H1 (cell line): Measurements from ENCODE around the gene UBIAD1. TPM values are rescaled to one million over a fixed set of nuclear protein-coding genes. Genes with fewer than 3 reads are reported as not detected.

Experiments
- CTCF ChIA-PET: fragments of 300-600 bp; sonication (Branson Sonifier 250); formaldehyde crosslinking; loops from one replicate; lab custom pipeline; 2021; ENCODE audit not compliant: partially characterized antibody; lab: Charles Lee
- POLR2A ChIA-PET: fragments of 300-600 bp; sonication (Branson Sonifier 250); formaldehyde crosslinking; loops from one replicate; lab custom pipeline; 2021; ENCODE audit warnings: inconsistent platforms; ENCODE audit not compliant: partially characterized antibody; lab: Charles Lee
- DNase-seq, 2 experiments: peaks; one replicate each; pipeline versions ENCODE4 v3.0.0 to v3.0.0-alpha.2; 2010 to 2022; ENCODE audit warnings: low spot score in 2 of 2, low read depth in 1 of 2, mixed read lengths in 1 of 2
- FAIRE-seq: peaks from 2 replicates; lab custom pipeline; 2011; peaks lifted over from hg19 to GRCh38; lab: Jason Lieb, UNC
- H2AFZ ChIP-seq: 2 replicates; pipeline ENCODE4 v1.8.1; 2012; ENCODE audit warnings: low read length, inconsistent platforms
- H2AK5ac ChIP-seq: 2 replicates; pipeline ENCODE4 v1.6.1; 2013; ENCODE audit warnings: low read depth, low read length
- H2BK120ac ChIP-seq: replicated peaks from 2 replicates; pipeline ENCODE3; 2013; ENCODE audit warnings: low read depth, low read length, inconsistent platforms
- H2BK12ac ChIP-seq: 2 replicates; pipeline ENCODE4 v1.6.1; 2013; ENCODE audit warnings: low read depth, low read length
- H2BK15ac ChIP-seq: 2 replicates; pipeline ENCODE4 v1.6.1; 2013; ENCODE audit warnings: low read length
- H2BK20ac ChIP-seq: 2 replicates; pipeline ENCODE4 v1.6.1; 2013; ENCODE audit warnings: low read length
- H2BK5ac ChIP-seq: 2 replicates; pipeline ENCODE4 v1.6.1; 2013; ENCODE audit warnings: low read depth, low read length
- H3K14ac ChIP-seq: 2 replicates; pipeline ENCODE4 v1.6.1; 2013; ENCODE audit warnings: inconsistent platforms; ENCODE audit not compliant: insufficient read length
- H3K18ac ChIP-seq: 2 replicates; pipeline ENCODE4 v1.6.1; 2013; ENCODE audit warnings: low read length; ENCODE audit errors: extremely low read depth
- H3K23ac ChIP-seq: 2 replicates; pipeline ENCODE4 v1.6.1; 2013; ENCODE audit warnings: inconsistent platforms; ENCODE audit not compliant: insufficient read length
- H3K23me2 ChIP-seq: 2 replicates; pipeline ENCODE4 v1.6.1; 2013; ENCODE audit warnings: low read depth, low read length
- H3K27ac ChIP-seq: 2 replicates; pipeline ENCODE4 v1.6.1; 2011; ENCODE audit warnings: low read depth, low read length, inconsistent platforms
- H3K27me3 ChIP-seq, 4 experiments: replicated peaks in 1 of 4; 1 replicate in 1 of 4; 2 replicates in 3 of 4; pipeline versions ENCODE4 v1.6.1 to v1.8.1; 2011 to 2013; ENCODE audit warnings: low read length in 3 of 4, mild to moderate bottlenecking in 3 of 4, inconsistent platforms in 2 of 4, mixed read lengths in 2 of 4, moderate library complexity in 1 of 4; ENCODE audit not compliant: control insufficient read depth in 3 of 4, insufficient read depth in 3 of 4; ENCODE audit errors: extremely low read depth in 1 of 4
- H3K36me3 ChIP-seq, 4 experiments: 2 replicates each; pipeline versions ENCODE4 v1.6.1 to v1.8.1; 2011 to 2013; ENCODE audit warnings: mild to moderate bottlenecking in 4 of 4, low read length in 3 of 4, moderate library complexity in 2 of 4, control low read depth in 1 of 4, inconsistent platforms in 1 of 4; ENCODE audit not compliant: insufficient read depth in 4 of 4, control insufficient read depth in 2 of 4
- H3K4ac ChIP-seq: replicated peaks from 2 replicates; pipeline ENCODE3; 2013; ENCODE audit warnings: low read length, low read depth, mixed read lengths, inconsistent platforms; ENCODE audit not compliant: insufficient read length
- H3K4me1 ChIP-seq, 4 experiments: replicated peaks in 1 of 4; 1 replicate in 1 of 4; 2 replicates in 3 of 4; pipeline versions ENCODE4 v1.6.1 to v1.8.1; 2011 to 2013; ENCODE audit warnings: low read length in 3 of 4, inconsistent platforms in 2 of 4, mixed read lengths in 1 of 4; ENCODE audit not compliant: insufficient read depth in 4 of 4, control insufficient read depth in 3 of 4
- H3K4me2 ChIP-seq, 2 experiments: 2 replicates each; pipeline versions ENCODE4 v1.6.1 to v1.8.1; 2011 to 2013; ENCODE audit warnings: low read depth in 2 of 2, low read length in 2 of 2, control low read depth in 1 of 2, inconsistent platforms in 1 of 2, mild to moderate bottlenecking in 1 of 2; ENCODE audit not compliant: insufficient read depth in 1 of 2
- H3K4me3 ChIP-seq, 4 experiments: fragments of 200-600, 300-600 bp in 1 of 4; sonication (generic), shearing (Covaris generic), sonication (Bioruptor Twin) in 1 of 4; 2 replicates each; pipeline versions ENCODE4 v1.5.1 to v1.8.1; 2011 to 2016; ENCODE audit warnings: low read length in 4 of 4, low read depth in 3 of 4, control low read depth in 2 of 4, inconsistent platforms in 2 of 4, mild to moderate bottlenecking in 2 of 4, mixed read lengths in 1 of 4, moderate library complexity in 1 of 4; ENCODE audit not compliant: insufficient read depth in 2 of 4; ENCODE audit errors: extremely low read depth in 1 of 4
- H3K56ac ChIP-seq: replicated peaks from 2 replicates; pipeline ENCODE3; 2013; ENCODE audit warnings: low read depth, mild to moderate bottlenecking, mixed read lengths, low read length, inconsistent platforms; ENCODE audit not compliant: insufficient read length
- H3K79me1 ChIP-seq: 2 replicates; pipeline ENCODE4 v1.6.1; 2013; ENCODE audit warnings: low read depth, low read length, control low read depth
- H3K79me2 ChIP-seq, 2 experiments: 2 replicates each; pipeline versions ENCODE4 v1.6.1 to v1.8.1; 2012 to 2013; ENCODE audit warnings: low read length in 2 of 2, mild to moderate bottlenecking in 2 of 2, inconsistent platforms in 1 of 2; ENCODE audit not compliant: insufficient read depth in 2 of 2, control insufficient read depth in 1 of 2
- H3K9ac ChIP-seq, 4 experiments: replicated peaks in 1 of 4; 1 replicate in 1 of 4; 2 replicates in 3 of 4; pipeline versions ENCODE4 v1.6.1 to v1.8.1; 2011 to 2013; ENCODE audit warnings: low read depth in 3 of 4, low read length in 3 of 4, control low read depth in 2 of 4, mild to moderate bottlenecking in 2 of 4, moderate library complexity in 2 of 4, inconsistent platforms in 1 of 4; ENCODE audit errors: extremely low read depth in 1 of 4
- H3K9me3 ChIP-seq, 2 experiments: 2 replicates each; pipeline versions ENCODE4 v1.6.1 to v1.8.1; 2012 to 2013; ENCODE audit warnings: mild to moderate bottlenecking in 2 of 2, moderate library complexity in 2 of 2, control low read depth in 1 of 2, inconsistent platforms in 1 of 2, low read depth in 1 of 2, low read length in 1 of 2, mixed read lengths in 1 of 2; ENCODE audit not compliant: insufficient read depth in 2 of 2
- H4K20me1 ChIP-seq, 2 experiments: replicated peaks in 1 of 2; 2 replicates each; pipeline versions ENCODE3 to v1.8.1; 2011 to 2013; ENCODE audit warnings: inconsistent platforms in 2 of 2, low read length in 2 of 2, mild to moderate bottlenecking in 1 of 2; ENCODE audit not compliant: insufficient read depth in 2 of 2, control insufficient read depth in 1 of 2
- H4K5ac ChIP-seq: 2 replicates; pipeline ENCODE4 v1.6.1; 2013; ENCODE audit warnings: low read length, low read depth, mixed read lengths, inconsistent platforms; ENCODE audit not compliant: insufficient read length
- H4K8ac ChIP-seq: 2 replicates; pipeline ENCODE4 v1.8.0; 2013; ENCODE audit warnings: mild to moderate bottlenecking, moderate library complexity, low read length, inconsistent platforms; ENCODE audit not compliant: insufficient read depth; ENCODE audit errors: extremely low read depth
- H4K91ac ChIP-seq: replicated peaks from 2 replicates; pipeline ENCODE3; 2013; ENCODE audit warnings: low read length, mixed read lengths, inconsistent platforms; ENCODE audit not compliant: insufficient read length
- ASH2L ChIP-seq: fragments of 200-600, 300-600 bp; sonication (generic); IDR thresholded peaks from one replicate; pipeline ENCODE4 v1.7.1; 2017; ENCODE audit warnings: low read length
- CBX5 ChIP-seq: fragments of 300-800, 300-1000 bp; sonication (generic); IDR thresholded peaks from 2 replicates; pipeline ENCODE4 v1.7.1; 2016; ENCODE audit warnings: antibody characterized with exemption, low read length, low read depth
- CBX8 ChIP-seq: fragments of 300-800, 300-1000 bp; sonication (generic); IDR thresholded peaks from 2 replicates; pipeline ENCODE4 v1.7.1; 2016; ENCODE audit warnings: low read depth, low read length, borderline replicate concordance
- CREB1 ChIP-seq: IDR thresholded peaks from 2 replicates; pipeline ENCODE4 v1.6.1; 2012; ENCODE audit warnings: inconsistent platforms
- E2F6 ChIP-seq: IDR thresholded peaks from 2 replicates; pipeline ENCODE4 v1.6.1; 2012; ENCODE audit warnings: inconsistent platforms
- NANOG ChIP-seq: IDR thresholded peaks from 2 replicates; pipeline ENCODE4 v1.6.1; 2011; ENCODE audit warnings: low read length, low read depth, mild to moderate bottlenecking, inconsistent platforms; ENCODE audit not compliant: insufficient read depth, poor library complexity, severe bottlenecking
- NRF1 ChIP-seq: IDR thresholded peaks from 2 replicates; pipeline ENCODE4 v1.6.1; 2011; ENCODE audit warnings: mild to moderate bottlenecking, low read depth, low read length, improper control_type of control experiment
- RFX5 ChIP-seq: IDR thresholded peaks from 2 replicates; pipeline ENCODE4 v1.6.1; 2011; ENCODE audit warnings: low read depth, low read length, improper control_type of control experiment, borderline replicate concordance
- SIRT6 ChIP-seq: IDR thresholded peaks from one replicate; pipeline ENCODE4 v1.7.1; 2012; ENCODE audit warnings: low read length, inconsistent platforms
- SUZ12 ChIP-seq: fragments of 200-600 bp; sonication (generic); IDR thresholded peaks from 2 replicates; pipeline ENCODE4 v1.6.1; 2012; ENCODE audit warnings: mild to moderate bottlenecking, inconsistent platforms, low read length, moderate library complexity, mixed read lengths
- TAF1 ChIP-seq: IDR thresholded peaks from 2 replicates; pipeline ENCODE4 v1.6.1; 2011; ENCODE audit warnings: mild to moderate bottlenecking, low read depth, low read length
- TAF7 ChIP-seq: optimal IDR thresholded peaks from 2 replicates; pipeline ENCODE3; 2011; ENCODE audit warnings: low read depth, mild to moderate bottlenecking, inconsistent platforms, low read length, moderate library complexity, borderline replicate concordance
- YY1 ChIP-seq: IDR thresholded peaks from 2 replicates; pipeline ENCODE4 v1.6.1; 2011; ENCODE audit warnings: low read depth, mild to moderate bottlenecking, low read length
- WGBS, 2 experiments: shearing (Covaris generic) in 1 of 2; methylation state at CpG; one replicate each; pipeline versions ENCODE4 v1.1.6 to v1.1.7; 2013 to 2015; ENCODE audit warnings: low lambda C conversion rate in 2 of 2, mixed read lengths in 2 of 2, inconsistent platforms in 1 of 2, low coverage in 1 of 2, missing lambda C conversion rate in 1 of 2; ENCODE audit not compliant: insufficient replicate concordance in 2 of 2, insufficient coverage in 1 of 2, insufficient read length in 1 of 2; ENCODE audit errors: extremely low coverage in 1 of 2, missing lambda C conversion rate in 1 of 2; 5-methylcytosine and 5-hydroxymethylcytosine counted together
- polyA plus RNA-seq, 7 experiments: library from polyadenylated mRNA; depleted of rRNA in 3 of 7; stranded (reverse) in 5 of 7; unstranded in 2 of 7; fragments of >200 nt in 5 of 7; fragments of 200-250 nt in 2 of 7; gene quantifications; 1 replicate in 5 of 7; 2 replicates in 1 of 7; 4 replicates in 1 of 7; pipeline versions ENCODE4 v1.2.1 to v1.2.3, GENCODE V29; 2011 to 2013; ENCODE audit warnings: missing spikeins in 2 of 7, mixed read lengths in 2 of 7
- total RNA-seq: library from RNA; stranded (reverse); fragmentation: NEBNext Ultra II Directional; extraction: Animal tissue kit (Norgen Biotek cat#: 25700); gene quantifications from 2 replicates; pipeline ENCODE4 v1.2.1, GENCODE V29; 2021

Gene UBIAD1
- total and polyA plus RNA-seq, 2 of the 8 experiments (the other 6 are each of a cell fraction or from before 2014, with no cell fraction given) = 23.4 to 26.6 TPM

GRCh38 chr1:11331945-11332546 is 59.0 kb downstream of the UBIAD1 start:
- POLR2A ChIA-PET = interaction anchor here (1.3 kb wide), 1 partner anchor 59 kb away, joined by 4 read pairs; no protein-coding TSS in a partner anchor
- no peak overlapping the region for H3K14ac ChIP-seq

More at GRCh38 chr1:11331945-11332546, 59.0 kb downstream of the UBIAD1 start:
- no peak overlapping the region for H3K4ac ChIP-seq
- no peak overlapping the region for H4K5ac ChIP-seq
- H3K4me2 ChIP-seq = no peak overlapping the region
- H2BK20ac ChIP-seq = no peak overlapping the region
- H3K36me3 ChIP-seq = no peaks in the 10 kb centered on the region
- peaks cover 0 to 5% (median 2%) of the 10 kb centered on the region in 4 experiments; a peak in 2 of 7 replicates for H3K4me1 ChIP-seq
- WGBS, 2 experiments = 92% methylated on average over 13 of the region's 13 CpGs; no CpG with 5 or more reads in 1 of the 2 experiments
- H4K20me1 ChIP-seq = no peaks in the 10 kb centered on the region
- no peak overlapping the region for H2BK15ac ChIP-seq
- no peaks in the 10 kb centered on the region; a peak in 1 of 7 replicates for H3K27me3 ChIP-seq
- no peak for FAIRE-seq
- no peak overlapping the region for H2BK5ac ChIP-seq
- no peak overlapping the region for H3K56ac ChIP-seq
- H2BK12ac ChIP-seq = 0 out of 2 replicates have a peak overlapping the region, but pooled peaks have one; percentile 44
- no peaks in the 10 kb centered on the region for H3K9me3 ChIP-seq
- no peaks in the 10 kb centered on the region for H3K79me1 ChIP-seq
- H3K23me2 ChIP-seq = no peaks in the 10 kb centered on the region
- no peak for TF ChIP-seq SIRT6
- no peak for TF ChIP-seq CBX8
- TF ChIP-seq NRF1 = no peak
- no peak for TF ChIP-seq CBX5
- no peak for TF ChIP-seq CREB1
- TF ChIP-seq TAF7 = no peak
- TF ChIP-seq SUZ12 = no peak
- TF ChIP-seq E2F6 = no peak
- no peak for TF ChIP-seq RFX5
- TF ChIP-seq YY1 = no peak
- no peak for TF ChIP-seq ASH2L
- TF ChIP-seq NANOG = no peak
- TF ChIP-seq TAF1 = no peak
- CTCF ChIA-PET = interaction anchor here (0.7 to 6.7 kb wide), 7 partner anchors 11 to 314 kb away, joined by 3 to 43 read pairs (median 4); no protein-coding TSS in a partner anchor
- no peak overlapping the region for H4K91ac ChIP-seq
- no peak overlapping the region for H3K18ac ChIP-seq
- no peak overlapping the region for H2BK120ac ChIP-seq
- no peak overlapping the region for H2AFZ ChIP-seq
- DNase-seq = no peak
- H3K27ac ChIP-seq = no peak overlapping the region
- H3K79me2 ChIP-seq = no peaks in the 10 kb centered on the region
- no peak overlapping the region for H3K23ac ChIP-seq
- H2AK5ac ChIP-seq = no peak overlapping the region
- H4K8ac ChIP-seq = peak overlapping the region; percentile 3; the same call in 1 of the 2 replicates
- no peak overlapping the region for H3K9ac ChIP-seq
- no peak overlapping the region for H3K4me3 ChIP-seq
